Colonic mucosa (tissue), 4 donors: ENCODE results near the gene NR3C2. TPM values are rescaled to one million over a fixed set of nuclear protein-coding genes. Genes with fewer than 3 reads are reported as not detected.

ENCODE experiments used
- DNase-seq: peaks from one replicate; pipeline ENCODE4 v3.0.0-alpha.2; 2020
- H3K27ac ChIP-seq: fragments of 200-600 bp; one replicate; pipeline ENCODE4 v1.8.0; 2021
- H3K27me3 ChIP-seq: fragments of 200-600 bp; one replicate; pipeline ENCODE4 v1.8.0; 2021
- H3K36me3 ChIP-seq: fragments of 200-600 bp; one replicate; pipeline ENCODE4 v1.8.0; 2021
- H3K4me1 ChIP-seq: fragments of 200-600 bp; one replicate; pipeline ENCODE4 v1.8.0; 2021; ENCODE audit warnings: mild to moderate bottlenecking
- H3K4me3 ChIP-seq: fragments of 200-600 bp; one replicate; pipeline ENCODE4 v1.8.0; 2021
- H3K9ac ChIP-seq, 2 donors: one replicate each; pipeline ENCODE4 v1.7.0; 2013; ENCODE audit warnings: control low read depth in 2 of 2, low read depth in 2 of 2, low read length in 2 of 2
- H3K9me3 ChIP-seq: fragments of 200-600 bp; one replicate; pipeline ENCODE4 v1.8.0; 2021
- CTCF ChIP-seq: fragments of 200-600 bp; IDR thresholded peaks from one replicate; pipeline ENCODE4 v1.8.0; 2022; ENCODE audit warnings: antibody characterized with exemption, mild to moderate bottlenecking
- intact Hi-C: fragments of 100-400 bp; cut with DNase I; formaldehyde crosslinking; loops from one replicate; pipeline ENCODE4 v1.14.1; 2022
- total RNA-seq, 2 donors: library from RNA; stranded (reverse); fragmentation: NEBNext Ultra II Directional in 1 of 2; extraction: Animal tissue kit (Norgen Biotek cat#: 25700) in 1 of 2; gene quantifications; one replicate each; pipeline ENCODE4 v1.2.1, GENCODE V29; 2021
- donor health status: healthy.
- donor health status: DM: no; HTN: no; CAD: no.
- donor health status: DM: no; HTN: no; CAD: no.

The NR3C2 gene
- total RNA-seq, 2 donors from 2014 or later: 74.8 to 96.0 TPM

- Histone ChIP-seq H3K9ac (no peak overlapping the region), H3K27ac (no peak overlapping the region), H3K4me1 (peaks cover 3% of the 10 kb centered on the region), H3K36me3 (no peaks in the 10 kb centered on the region), H3K27me3 (no peaks in the 10 kb centered on the region), H3K4me3 (no peak overlapping the region), H3K9me3 (no peaks in the 10 kb centered on the region)
- intact Hi-C loops: no loop called here
- DNase-seq: no peak
- no peak for TF ChIP-seq CTCF
Measured at GRCh38 chr4:148278310-148278709, 163.9 kb downstream of the NR3C2 start.

GRCh38 chr4:148275266-148275665 is 166.9 kb downstream of the NR3C2 start:
- no peak for TF ChIP-seq CTCF
- Histone ChIP-seq H3K9me3 (no peaks in the 10 kb centered on the region), H3K4me1 (peaks cover 3% of the 10 kb centered on the region), H3K4me3 (no peak overlapping the region), H3K27me3 (no peaks in the 10 kb centered on the region), H3K9ac (no peak overlapping the region), H3K27ac (no peak overlapping the region), H3K36me3 (no peaks in the 10 kb centered on the region)
- DNase-seq: no peak
- intact Hi-C loops: no loop called here

GRCh38 chr4:148273501-148273986 is 168.7 kb downstream of the NR3C2 start:
- no peak overlapping the region for H3K9ac ChIP-seq
- H3K27me3 ChIP-seq: no peaks in the 10 kb centered on the region
- H3K9me3 ChIP-seq: no peaks in the 10 kb centered on the region
- H3K4me1 ChIP-seq: peaks cover 3% of the 10 kb centered on the region
- TF ChIP-seq CTCF: no peak
- no peak overlapping the region for H3K4me3 ChIP-seq
- H3K36me3 ChIP-seq: no peaks in the 10 kb centered on the region
- intact Hi-C loops: no loop called here
- no peak overlapping the region for H3K27ac ChIP-seq
- no peak for DNase-seq

GRCh38 chr4:148271166-148271565 is 171.0 kb downstream of the NR3C2 start:
- no peaks in the 10 kb centered on the region for H3K27me3 ChIP-seq
- no peak for TF ChIP-seq CTCF
- H3K27ac ChIP-seq: no peak overlapping the region
- intact Hi-C loops: no loop called here
- no peak for DNase-seq
- H3K4me3 ChIP-seq: no peak overlapping the region
- no peak overlapping the region for H3K9ac ChIP-seq
- H3K36me3 ChIP-seq: no peaks in the 10 kb centered on the region
- H3K4me1 ChIP-seq: no peaks in the 10 kb centered on the region
- no peaks in the 10 kb centered on the region for H3K9me3 ChIP-seq

- H3K36me3 ChIP-seq: no peaks in the 10 kb centered on the region
- H3K9me3 ChIP-seq: no peaks in the 10 kb centered on the region
- no peak for DNase-seq
- no peaks in the 10 kb centered on the region for H3K27me3 ChIP-seq
- H3K27ac ChIP-seq: no peak overlapping the region
- TF ChIP-seq CTCF: no peak
- H3K9ac ChIP-seq: no peak overlapping the region
- H3K4me1 ChIP-seq: no peaks in the 10 kb centered on the region
- H3K4me3 ChIP-seq: no peak overlapping the region
- intact Hi-C loops: no loop called here
Measured at GRCh38 chr4:148270630-148271029, 171.6 kb downstream of the NR3C2 start.

- no peak for TF ChIP-seq CTCF
- Histone ChIP-seq H3K9me3 (no peaks in the 10 kb centered on the region), H3K4me3 (no peak overlapping the region), H3K27ac (no peak overlapping the region), H3K27me3 (no peaks in the 10 kb centered on the region), H3K4me1 (no peaks in the 10 kb centered on the region), H3K36me3 (no peaks in the 10 kb centered on the region), H3K9ac (no peak overlapping the region)
- intact Hi-C loops: no loop called here
- no peak for DNase-seq
Measured at GRCh38 chr4:148268835-148269234, 173.4 kb downstream of the NR3C2 start.
